ENCODE measurements around the gene BHLHA15.
A peak's percentile ranks its signal among the peaks of the same experiment; 100 is the strongest.
"Not testable (repeated sequence)": the region's sequence is repeated elsewhere in the genome, so short reads cannot be mapped to it uniquely, and the experiment has no call there.

BHLHA15 gene

GRCh38 chr7:98211676-98212531, 665 bp downstream of the BHLHA15 start:
- no peak for DNase-seq

- DNase-seq, result peak; percentile 26
These were observed 1.3 kb downstream of the BHLHA15 start for GRCh38 chr7:98212532-98213041.

- no peak for DNase-seq
These were observed 2.2 kb downstream of the BHLHA15 start for GRCh38 chr7:98213296-98213887.

- DNase-seq, result no peak
These were observed 2.9 kb downstream of the BHLHA15 start for GRCh38 chr7:98213888-98214810.

- DNase-seq, result no peak
These were observed 3.6 kb downstream of the BHLHA15 start for GRCh38 chr7:98214811-98215321.

- no peak for DNase-seq
These were observed 4.6 kb downstream of the BHLHA15 start for GRCh38 chr7:98215561-98216495.

GRCh38 chr7:98216941-98217622, 5.8 kb downstream of the BHLHA15 start:
- no peak for DNase-seq

GRCh38 chr7:98217623-98218582, 6.7 kb downstream of the BHLHA15 start:
- no peak for DNase-seq

GRCh38 chr7:98219382-98219781, 8.1 kb downstream of the BHLHA15 start:
- DNase-seq, result not testable (repeated sequence)

- DNase-seq, result no peak
These were observed 10.6 kb downstream of the BHLHA15 start for GRCh38 chr7:98221611-98222532.

- DNase-seq, result no peak
These were observed 11.4 kb downstream of the BHLHA15 start for GRCh38 chr7:98222533-98223195.

GRCh38 chr7:98223351-98223897, 12.2 kb downstream of the BHLHA15 start:
- DNase-seq, result no peak

GRCh38 chr7:98223898-98224700, 12.9 kb downstream of the BHLHA15 start:
- no peak for DNase-seq

GRCh38 chr7:98224701-98225181, 13.5 kb downstream of the BHLHA15 start:
- DNase-seq, result no peak

- DNase-seq, result no peak
These were observed 14.8 kb downstream of the BHLHA15 start for GRCh38 chr7:98225913-98226614.

- DNase-seq, result no peak
These were observed 16.7 kb downstream of the BHLHA15 start for GRCh38 chr7:98227939-98228338.

Measured in activated CD4-positive, CD25-positive, alpha-beta regulatory T cell treated with anti-CD3 and anti-CD28 coated beads, Interleukin-2, amount 50 U/mL, for 72 hours (primary cell).